Thyroid gland (tissue), 4 donors: Measurements from ENCODE around the gene CDAN1. TPM values are rescaled to one million over a fixed set of nuclear protein-coding genes. Genes with fewer than 3 reads are reported as not detected.

Experiments used
- DNase-seq, 2 donors: peaks; one replicate each; pipeline ENCODE4 v3.0.0-alpha.2; 2019
- H3K27ac ChIP-seq, 3 donors: fragments of 200-600 bp; sonication (generic); 1 replicate in 2 of 3; 2 replicates in 1 of 3; pipeline ENCODE4 v1.5.1; 2016 to 2019; ENCODE audit warnings: mild to moderate bottlenecking in 1 of 3, moderate library complexity in 1 of 3
- H3K27me3 ChIP-seq: fragments of 200-600 bp; sonication (generic); one replicate; pipeline ENCODE4 v1.5.1; 2019
- H3K36me3 ChIP-seq, 2 donors: fragments of 200-600 bp; sonication (generic); one replicate each; pipeline ENCODE4 v1.5.1; 2016 to 2019
- H3K4me1 ChIP-seq, 2 donors: fragments of 200-600 bp; sonication (generic); one replicate each; pipeline ENCODE4 v1.5.1; 2017 to 2019
- H3K4me3 ChIP-seq, 3 donors: fragments of 200-600 bp; sonication (generic); replicated peaks in 1 of 3; 1 replicate in 2 of 3; 2 replicates in 1 of 3; pipeline ENCODE4 v1.5.1; 2016; ENCODE audit warnings: mild to moderate bottlenecking in 1 of 3
- H3K9me3 ChIP-seq: fragments of 200-600 bp; sonication (generic); one replicate; pipeline ENCODE4 v1.5.1; 2017
- CTCF ChIP-seq, 6 experiments: fragments of 200-600 bp in 3 of 6; fragments of 450-650 bp in 3 of 6; sonication (generic) in 3 of 6; IDR thresholded peaks; one replicate each; pipeline ENCODE4 v1.5.1; 2016 to 2019; ENCODE audit warnings: antibody characterized with exemption in 6 of 6, mild to moderate bottlenecking in 2 of 6, inconsistent platforms in 1 of 6, moderate library complexity in 1 of 6
- POLR2A ChIP-seq, 2 donors: fragments of 450-650 bp; IDR thresholded peaks; one replicate each; pipeline ENCODE4 v1.6.1; 2017; ENCODE audit warnings: antibody characterized with exemption in 2 of 2, mild to moderate bottlenecking in 2 of 2, moderate library complexity in 1 of 2
- WGBS, 2 donors: methylation state at CpG; one replicate each; pipeline ENCODE4 v1.1.5; 2017; 5-methylcytosine and 5-hydroxymethylcytosine counted together
- intact Hi-C: fragments of 100-400 bp; cut with DNase I; formaldehyde crosslinking; loops from one replicate; pipeline ENCODE4 v1.15.1; 2023
- total RNA-seq, 4 donors: library from RNA; depleted of rRNA; stranded (reverse); fragments of >200 nt; gene quantifications; one replicate each; pipeline ENCODE4 v1.2.3, GENCODE V29; 2016

CDAN1 gene
- total RNA-seq, 4 donors from 2014 or later = 9.4 to 15.9 (median 12.6) TPM

DNA sequence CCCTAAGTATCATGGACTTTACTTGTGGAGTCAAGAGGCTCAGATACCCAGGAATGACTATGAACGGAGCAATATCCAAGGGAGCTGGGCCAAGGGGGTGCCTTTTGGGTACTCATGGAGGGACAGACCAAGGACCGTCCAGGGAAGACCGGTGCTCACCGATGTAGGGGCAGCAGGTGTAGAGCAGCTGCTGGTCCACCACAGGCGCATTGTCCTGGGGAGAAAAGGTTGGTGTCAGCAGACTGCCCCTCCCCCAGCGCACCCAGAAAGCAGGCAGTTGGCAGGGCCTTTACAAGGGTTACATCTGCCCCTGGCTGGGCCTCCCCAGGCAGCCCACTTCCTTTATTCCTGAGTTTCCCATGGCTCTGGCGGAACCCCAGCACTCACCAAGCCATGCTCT, 7.5 kb downstream of the CDAN1 start:
- no peaks in the 10 kb centered on the region for H3K27me3 ChIP-seq
- DNase-seq = no peak
- H3K9me3 ChIP-seq = no peaks in the 10 kb centered on the region
- TF ChIP-seq POLR2A (IDR thresholded peaks at IDR 0.05) (no peak), CTCF (IDR thresholded peaks at IDR 0.05) (no peak)
- 95 to 99% methylated on average over 7 of the region's 7 CpGs for WGBS, 2 donors
- no peak overlapping the region for H3K27ac ChIP-seq
- H3K36me3 ChIP-seq = peaks cover 45 to 61% of the 10 kb centered on the region in 2 donors
- no peak overlapping the region for H3K4me3 ChIP-seq
- intact Hi-C loops = no loop called here
- no peaks in the 10 kb centered on the region for H3K4me1 ChIP-seq

DNA sequence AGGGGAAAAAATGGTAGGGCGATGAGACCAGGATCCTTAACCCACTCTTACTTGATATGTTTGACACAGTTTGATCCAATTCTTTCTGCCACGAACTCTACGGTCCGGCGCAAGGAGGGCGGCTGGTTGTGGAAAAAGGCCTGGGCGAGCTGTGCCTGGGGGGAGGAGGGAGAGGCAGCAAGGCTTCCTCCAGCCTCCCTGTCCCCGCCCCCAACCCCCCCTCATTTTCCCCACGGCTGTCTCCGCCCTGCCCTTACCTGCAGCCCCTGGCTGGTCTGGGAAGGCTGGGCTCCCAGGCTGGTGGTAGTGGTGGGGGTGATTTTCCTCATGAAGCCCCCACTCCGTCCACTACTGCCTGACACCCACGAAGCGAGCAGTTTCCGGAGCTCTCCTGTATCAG, 8.0 kb downstream of the CDAN1 start:
- DNase-seq = no peak
- intact Hi-C loops = no loop called here
- no peaks in the 10 kb centered on the region for H3K4me1 ChIP-seq
- no peak for TF ChIP-seq POLR2A (IDR thresholded peaks at IDR 0.05)
- no peak for TF ChIP-seq CTCF (IDR thresholded peaks at IDR 0.05)
- no peaks in the 10 kb centered on the region for H3K9me3 ChIP-seq
- H3K36me3 ChIP-seq = peaks cover 50 to 63% of the 10 kb centered on the region in 2 donors
- no peak overlapping the region for H3K27ac ChIP-seq
- 93 to 94% methylated on average over 14 of the region's 14 CpGs for WGBS, 2 donors
- H3K4me3 ChIP-seq = no peak overlapping the region
- no peaks in the 10 kb centered on the region for H3K27me3 ChIP-seq

DNA sequence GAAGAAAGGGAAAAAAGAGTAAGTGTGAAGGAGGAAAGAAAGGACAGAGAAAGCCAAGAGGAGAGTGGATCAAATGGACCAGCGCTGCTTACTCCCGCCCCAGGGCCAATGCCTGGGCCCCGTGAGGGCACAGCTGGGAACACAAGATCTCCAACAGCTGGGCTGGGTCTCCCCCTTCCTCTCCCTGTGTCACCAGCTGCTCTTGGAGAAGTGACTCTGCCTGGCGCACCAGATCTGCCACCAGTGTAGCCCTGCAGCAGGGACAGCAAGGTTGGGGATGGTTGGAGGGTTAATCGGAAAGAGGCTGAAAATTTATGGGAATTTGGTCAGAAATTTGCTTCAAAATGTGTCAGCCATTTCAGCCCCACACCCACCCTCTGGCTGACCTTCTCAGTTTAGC, 8.4 kb downstream of the CDAN1 start:
- Histone ChIP-seq H3K4me1 (no peaks in the 10 kb centered on the region), H3K9me3 (no peaks in the 10 kb centered on the region), H3K27ac (no peak overlapping the region), H3K27me3 (no peaks in the 10 kb centered on the region), H3K4me3 (no peak overlapping the region), H3K36me3 (peaks cover 50 to 63% of the 10 kb centered on the region in 2 donors)
- DNase-seq = no peak
- no peak for TF ChIP-seq POLR2A (IDR thresholded peaks at IDR 0.05)
- TF ChIP-seq CTCF (IDR thresholded peaks at IDR 0.05) = no peak
- 90 to 93% methylated on average over 5 of the region's 5 CpGs for WGBS, 2 donors
- intact Hi-C loops = no loop called here

DNA sequence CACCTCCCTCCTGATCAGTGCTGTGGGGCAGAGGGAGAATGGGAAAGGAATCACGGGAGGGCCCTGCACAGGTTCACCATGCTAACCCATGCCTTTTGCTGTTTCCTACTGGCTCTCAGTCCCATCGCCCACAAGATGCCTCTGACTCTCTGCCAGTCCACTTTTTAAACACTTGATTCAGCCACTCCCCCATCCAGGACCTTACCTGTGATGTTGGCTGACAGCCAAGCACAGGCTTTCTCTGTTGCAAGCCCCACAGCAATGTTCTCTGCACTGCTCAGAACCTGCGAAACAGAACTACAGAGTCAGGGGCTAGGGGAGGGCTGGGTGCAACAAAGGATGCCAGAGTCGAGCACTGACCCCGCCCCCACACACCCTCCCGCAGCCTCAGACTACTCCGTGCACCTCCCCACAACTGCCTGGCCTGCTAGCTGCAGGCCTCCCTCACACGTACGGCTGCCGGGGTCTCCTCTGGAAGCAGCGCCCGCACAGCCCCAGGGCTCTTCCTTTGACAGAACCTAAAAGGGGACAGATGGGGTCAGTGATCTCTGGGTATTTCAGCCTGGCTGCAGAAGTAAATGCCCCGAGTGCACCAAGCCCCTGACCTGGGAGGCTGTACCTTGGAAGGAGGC, 9.1 kb downstream of the CDAN1 start:
- Histone ChIP-seq H3K9me3 (no peaks in the 10 kb centered on the region), H3K4me1 (no peaks in the 10 kb centered on the region), H3K27me3 (no peaks in the 10 kb centered on the region), H3K36me3 (peaks cover 50 to 65% of the 10 kb centered on the region in 2 donors), H3K4me3 (no peak overlapping the region), H3K27ac (no peak overlapping the region)
- intact Hi-C loops = no loop called here
- WGBS, 2 donors = 60 to 72% methylated on average over 13 of the region's 13 CpGs
- TF ChIP-seq POLR2A (IDR thresholded peaks at IDR 0.05) (no peak), CTCF (IDR thresholded peaks at IDR 0.05) (no peak)
- peak; percentile 90 to 92 for DNase-seq

GRCh38 chr15:42726114-42726513, 10.8 kb downstream of the CDAN1 start:
- intact Hi-C loops = no loop called here
- H3K27ac ChIP-seq = no peak overlapping the region
- WGBS, 2 donors = 83 to 92% methylated on average over 11 of the region's 11 CpGs

More at GRCh38 chr15:42726114-42726513, 10.8 kb downstream of the CDAN1 start:
- no peak for DNase-seq
- Histone ChIP-seq H3K36me3 (peaks cover 36 to 48% of the 10 kb centered on the region in 2 donors), H3K9me3 (no peaks in the 10 kb centered on the region), H3K4me3 (no peak overlapping the region), H3K4me1 (no peaks in the 10 kb centered on the region), H3K27me3 (no peaks in the 10 kb centered on the region)
- TF ChIP-seq CTCF (IDR thresholded peaks at IDR 0.05) = no peak
- no peak for TF ChIP-seq POLR2A (IDR thresholded peaks at IDR 0.05)
